HEK293 (cell line): ENCODE data around the gene MYO5B.
A peak's percentile ranks its signal among the peaks of the same experiment; 100 is the strongest.

ENCODE experiments used
- CTCF ChIA-PET: fragments of 350-600 bp; formaldehyde crosslinking; extraction: SDS; loops from one replicate; lab custom pipeline; 2021; ENCODE audit warnings: antibody characterized with exemption; lab: Yijun Ruan, JAX
- POLR2A ChIA-PET: fragments of 300-600 bp; formaldehyde crosslinking; extraction: SDS; loops from one replicate; lab custom pipeline; 2020; ENCODE audit warnings: antibody characterized with exemption, inconsistent platforms; lab: Yijun Ruan, JAX
- H3K27ac ChIP-seq: fragments of 200-500 bp; sonication (Bioruptor generic); 2 replicates; pipeline ENCODE4 v1.5.1; 2014; ENCODE audit warnings: low read depth, low read length, control low read depth, inconsistent platforms; ENCODE audit errors: extremely low read depth
- H3K36me3 ChIP-seq, 2 experiments: fragments of 200-500 bp in 1 of 2; sonication (Bioruptor generic) in 1 of 2; 1 replicate in 1 of 2; 2 replicates in 1 of 2; pipeline ENCODE4 v1.5.1; 2014 to 2017; ENCODE audit warnings: inconsistent platforms in 2 of 2, low read length in 2 of 2; ENCODE audit not compliant: control insufficient read depth in 2 of 2, insufficient read depth in 1 of 2
- H3K4me1 ChIP-seq: fragments of 200-500 bp; sonication (Bioruptor generic); 2 replicates; pipeline ENCODE4 v1.5.1; 2014; ENCODE audit warnings: mild to moderate bottlenecking, low read length, inconsistent platforms; ENCODE audit not compliant: control insufficient read depth, insufficient read depth
- H3K4me3 ChIP-seq: 2 replicates; pipeline ENCODE4 v1.5.1; 2011; ENCODE audit warnings: low read depth, mild to moderate bottlenecking, control low read depth, low read length, moderate library complexity
- H3K9me3 ChIP-seq: fragments of 200-500 bp; sonication (Bioruptor generic); 2 replicates; pipeline ENCODE4 v1.5.1; 2014; ENCODE audit warnings: low read depth, low read length, inconsistent platforms; ENCODE audit not compliant: control insufficient read depth, insufficient read depth
- EGR2 ChIP-seq: fragments of 450-650 bp; formaldehyde crosslinking; IDR thresholded peaks from 2 replicates; pipeline ENCODE4 v1.5.1; 2016; ENCODE audit warnings: low read depth, missing biosample characterization, missing genetic modification characterization
- GFI1B ChIP-seq: fragments of 450-650 bp; formaldehyde crosslinking; IDR thresholded peaks from 2 replicates; pipeline ENCODE4 v1.5.1; 2016; ENCODE audit warnings: missing biosample characterization, missing genetic modification characterization
- SETDB1 ChIP-seq: IDR thresholded peaks from one replicate; pipeline ENCODE4 v1.6.1; 2017; ENCODE audit warnings: mild to moderate bottlenecking, low read length, moderate library complexity, mixed read lengths; ENCODE audit not compliant: insufficient read length
- WT1 ChIP-seq: fragments of 450-650 bp; formaldehyde crosslinking; IDR thresholded peaks from 2 replicates; pipeline ENCODE4 v1.5.1; 2016; ENCODE audit warnings: missing biosample characterization, missing genetic modification characterization
- YY1 ChIP-seq: fragments of 450-650 bp; formaldehyde crosslinking; IDR thresholded peaks from 2 replicates; pipeline ENCODE4 v1.5.1; 2018; ENCODE audit warnings: missing biosample characterization, missing genetic modification characterization
- ZFHX2 ChIP-seq: fragments of 450-650 bp; formaldehyde crosslinking; conservative IDR thresholded peaks from 2 replicates; pipeline ENCODE4 v1.5.1; 2016; ENCODE audit warnings: missing biosample characterization, missing genetic modification characterization
- ZFP41 ChIP-seq: fragments of 450-650 bp; formaldehyde crosslinking; IDR thresholded peaks from 2 replicates; pipeline ENCODE4 v1.5.1; 2016; ENCODE audit warnings: missing biosample characterization, missing genetic modification characterization, borderline replicate concordance
- ZNF114 ChIP-seq: fragments of 450-650 bp; formaldehyde crosslinking; IDR thresholded peaks from 2 replicates; pipeline ENCODE4 v1.5.0; 2017; ENCODE audit warnings: missing biosample characterization, missing genetic modification characterization
- ZNF138 ChIP-seq: fragments of 450-650 bp; formaldehyde crosslinking; IDR thresholded peaks from 2 replicates; pipeline ENCODE4 v1.5.1; 2016; ENCODE audit warnings: missing biosample characterization, missing genetic modification characterization, borderline replicate concordance
- ZNF146 ChIP-seq: fragments of 450-650 bp; formaldehyde crosslinking; IDR thresholded peaks from 2 replicates; pipeline ENCODE4 v1.5.1; 2016; ENCODE audit warnings: missing biosample characterization, missing genetic modification characterization
- ZNF155 ChIP-seq: fragments of 450-650 bp; formaldehyde crosslinking; IDR thresholded peaks from 2 replicates; pipeline ENCODE4 v1.5.1; 2016; ENCODE audit warnings: missing biosample characterization, missing genetic modification characterization
- ZNF16 ChIP-seq: fragments of 450-650 bp; formaldehyde crosslinking; IDR thresholded peaks from 2 replicates; pipeline ENCODE4 v1.5.1; 2016; ENCODE audit warnings: low read depth, missing biosample characterization, missing genetic modification characterization
- ZNF202 ChIP-seq: fragments of 450-650 bp; formaldehyde crosslinking; IDR thresholded peaks from 2 replicates; pipeline ENCODE4 v1.5.1; 2016; ENCODE audit warnings: missing biosample characterization, missing genetic modification characterization, borderline replicate concordance
- ZNF302 ChIP-seq: fragments of 450-650 bp; formaldehyde crosslinking; IDR thresholded peaks from 2 replicates; pipeline ENCODE4 v1.5.1; 2016; ENCODE audit warnings: missing biosample characterization, missing genetic modification characterization, low read depth
- ZNF366 ChIP-seq: fragments of 450-650 bp; formaldehyde crosslinking; conservative IDR thresholded peaks from 2 replicates; pipeline ENCODE4 v1.5.1; 2016; ENCODE audit warnings: missing biosample characterization, missing genetic modification characterization
- ZNF391 ChIP-seq: fragments of 450-650 bp; formaldehyde crosslinking; IDR thresholded peaks from 2 replicates; pipeline ENCODE4 v1.5.1; 2016; ENCODE audit warnings: low read depth, missing biosample characterization, missing genetic modification characterization, borderline replicate concordance
- ZNF501 ChIP-seq: fragments of 450-650 bp; formaldehyde crosslinking; IDR thresholded peaks from 2 replicates; pipeline ENCODE4 v1.5.1; 2016; ENCODE audit warnings: missing biosample characterization, missing genetic modification characterization
- ZNF544 ChIP-seq: fragments of 450-650 bp; formaldehyde crosslinking; IDR thresholded peaks from 2 replicates; pipeline ENCODE4 v1.5.0; 2017; ENCODE audit warnings: missing biosample characterization, missing genetic modification characterization
- ZNF585B ChIP-seq: fragments of 450-650 bp; formaldehyde crosslinking; IDR thresholded peaks from 2 replicates; pipeline ENCODE4 v1.5.1; 2016; ENCODE audit warnings: missing biosample characterization, missing genetic modification characterization
- ZNF624 ChIP-seq: fragments of 450-650 bp; formaldehyde crosslinking; IDR thresholded peaks from 2 replicates; pipeline ENCODE4 v1.5.1; 2017; ENCODE audit warnings: missing biosample characterization, missing genetic modification characterization
- ZNF707 ChIP-seq: fragments of 450-650 bp; formaldehyde crosslinking; IDR thresholded peaks from 2 replicates; pipeline ENCODE4 v1.5.1; 2016; ENCODE audit warnings: missing biosample characterization, missing genetic modification characterization
- ZSCAN30 ChIP-seq: fragments of 450-650 bp; IDR thresholded peaks from 2 replicates; pipeline ENCODE4 v1.5.1; 2018; ENCODE audit warnings: missing biosample characterization, mild to moderate bottlenecking, missing genetic modification characterization, moderate library complexity
- TF ChIP-seq, protein P1 (sequence below): fragments of 450-650 bp; formaldehyde crosslinking; optimal IDR thresholded peaks from 2 replicates; pipeline ENCODE3; 2016; ENCODE audit warnings: missing biosample characterization, mild to moderate bottlenecking, missing genetic modification characterization
- TF ChIP-seq, protein P2 (sequence below): fragments of 450-650 bp; IDR thresholded peaks from 2 replicates; pipeline ENCODE4 v1.5.1; 2018; ENCODE audit warnings: missing biosample characterization, missing genetic modification characterization
- TF ChIP-seq, protein P3 (sequence below): fragments of 450-650 bp; formaldehyde crosslinking; IDR thresholded peaks from 2 replicates; pipeline ENCODE4 v1.5.1; 2016; ENCODE audit warnings: missing biosample characterization, missing genetic modification characterization
- TF ChIP-seq, protein P4 (sequence below): fragments of 450-650 bp; formaldehyde crosslinking; conservative IDR thresholded peaks from 2 replicates; pipeline ENCODE4 v1.5.1; 2016; ENCODE audit warnings: low read depth, missing biosample characterization, missing genetic modification characterization

MYO5B gene

DNA sequence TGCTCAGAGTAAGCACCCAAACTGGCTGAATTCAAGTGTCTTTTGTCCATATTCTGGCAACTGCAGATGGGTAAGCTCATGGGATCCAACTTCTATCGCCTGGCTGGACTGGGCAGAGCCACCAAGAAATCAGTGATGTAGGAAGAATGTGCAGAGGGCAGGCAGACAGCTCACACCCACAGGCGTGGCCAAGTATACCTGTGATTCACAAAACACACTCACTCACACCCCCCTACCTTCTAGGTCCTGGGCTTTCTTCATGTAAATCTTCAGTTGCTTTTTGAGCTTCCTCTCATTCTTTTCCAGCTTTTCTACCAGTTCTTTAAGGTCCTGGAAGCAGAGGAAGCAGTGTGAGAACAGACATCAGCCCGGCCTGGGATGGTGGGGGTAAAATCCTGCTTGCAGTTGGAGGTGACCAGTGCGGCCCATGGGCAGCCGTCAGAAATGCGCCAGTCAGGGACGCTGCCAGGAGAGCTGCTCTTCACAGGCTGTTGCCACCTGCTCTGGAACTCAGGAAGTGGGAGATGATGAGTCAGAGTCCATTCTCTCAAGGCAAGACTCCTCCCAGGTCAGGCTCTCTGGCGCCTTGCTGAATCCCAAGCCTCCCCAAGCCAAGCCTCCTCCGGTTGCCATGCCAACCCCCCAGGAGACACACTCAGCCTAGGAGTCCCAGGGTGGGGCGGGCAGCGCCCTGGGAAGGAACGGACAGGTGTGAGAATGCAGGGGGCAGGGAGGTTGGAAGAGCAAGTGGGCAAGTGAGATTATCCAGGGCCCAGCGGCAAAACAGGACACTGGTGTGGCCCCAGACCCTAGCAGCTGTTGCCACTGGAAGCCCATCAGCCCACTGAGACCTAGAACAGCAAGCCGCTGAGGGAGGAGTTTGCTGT, 345.4 kb downstream of the MYO5B start (continued):
- TF ChIP-seq ZNF624 (tag by site-specific recombination) = no peak
- no peak for TF ChIP-seq YY1
- TF ChIP-seq, protein P1, sequence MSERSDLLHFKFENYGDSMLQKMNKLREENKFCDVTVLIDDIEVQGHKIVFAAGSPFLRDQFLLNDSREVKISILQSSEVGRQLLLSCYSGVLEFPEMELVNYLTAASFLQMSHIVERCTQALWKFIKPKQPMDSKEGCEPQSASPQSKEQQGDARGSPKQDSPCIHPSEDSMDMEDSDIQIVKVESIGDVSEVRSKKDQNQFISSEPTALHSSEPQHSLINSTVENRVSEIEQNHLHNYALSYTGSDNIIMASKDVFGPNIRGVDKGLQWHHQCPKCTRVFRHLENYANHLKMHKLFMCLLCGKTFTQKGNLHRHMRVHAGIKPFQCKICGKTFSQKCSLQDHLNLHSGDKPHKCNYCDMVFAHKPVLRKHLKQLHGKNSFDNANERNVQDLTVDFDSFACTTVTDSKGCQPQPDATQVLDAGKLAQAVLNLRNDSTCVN (tag by site-specific recombination) = no peak
- TF ChIP-seq ZNF302 = no peak
- TF ChIP-seq ZNF391 (tag by site-specific recombination) = no peak
- 0 out of 2 replicates have a peak, but pooled peaks have one; percentile 21 for TF ChIP-seq WT1 (tag by site-specific recombination)
- no peak for TF ChIP-seq ZNF202 (tag by site-specific recombination)
- no peak for TF ChIP-seq ZNF544 (tag by site-specific recombination)
- TF ChIP-seq, protein P2, sequence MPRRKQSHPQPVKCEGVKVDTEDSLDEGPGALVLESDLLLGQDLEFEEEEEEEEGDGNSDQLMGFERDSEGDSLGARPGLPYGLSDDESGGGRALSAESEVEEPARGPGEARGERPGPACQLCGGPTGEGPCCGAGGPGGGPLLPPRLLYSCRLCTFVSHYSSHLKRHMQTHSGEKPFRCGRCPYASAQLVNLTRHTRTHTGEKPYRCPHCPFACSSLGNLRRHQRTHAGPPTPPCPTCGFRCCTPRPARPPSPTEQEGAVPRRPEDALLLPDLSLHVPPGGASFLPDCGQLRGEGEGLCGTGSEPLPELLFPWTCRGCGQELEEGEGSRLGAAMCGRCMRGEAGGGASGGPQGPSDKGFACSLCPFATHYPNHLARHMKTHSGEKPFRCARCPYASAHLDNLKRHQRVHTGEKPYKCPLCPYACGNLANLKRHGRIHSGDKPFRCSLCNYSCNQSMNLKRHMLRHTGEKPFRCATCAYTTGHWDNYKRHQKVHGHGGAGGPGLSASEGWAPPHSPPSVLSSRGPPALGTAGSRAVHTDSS (tag by site-specific recombination) = no peak
- TF ChIP-seq ZNF16 (tag by site-specific recombination) = no peak
- TF ChIP-seq ZNF707 (tag by site-specific recombination) = no peak
- TF ChIP-seq ZNF146 (tag by site-specific recombination) = no peak
- no peak for TF ChIP-seq GFI1B (tag by site-specific recombination)
- TF ChIP-seq ZNF501 (tag by site-specific recombination) = no peak
- 0 out of 2 replicates have a peak, but pooled peaks have one; percentile 26 for TF ChIP-seq ZNF366 (tag by site-specific recombination)
- TF ChIP-seq ZSCAN30 (tag by site-specific recombination) = no peak
- TF ChIP-seq ZNF138 (tag by site-specific recombination) = no peak
- TF ChIP-seq SETDB1 = no peak
- TF ChIP-seq ZFP41 (tag by site-specific recombination) = no peak
- TF ChIP-seq, protein P3, sequence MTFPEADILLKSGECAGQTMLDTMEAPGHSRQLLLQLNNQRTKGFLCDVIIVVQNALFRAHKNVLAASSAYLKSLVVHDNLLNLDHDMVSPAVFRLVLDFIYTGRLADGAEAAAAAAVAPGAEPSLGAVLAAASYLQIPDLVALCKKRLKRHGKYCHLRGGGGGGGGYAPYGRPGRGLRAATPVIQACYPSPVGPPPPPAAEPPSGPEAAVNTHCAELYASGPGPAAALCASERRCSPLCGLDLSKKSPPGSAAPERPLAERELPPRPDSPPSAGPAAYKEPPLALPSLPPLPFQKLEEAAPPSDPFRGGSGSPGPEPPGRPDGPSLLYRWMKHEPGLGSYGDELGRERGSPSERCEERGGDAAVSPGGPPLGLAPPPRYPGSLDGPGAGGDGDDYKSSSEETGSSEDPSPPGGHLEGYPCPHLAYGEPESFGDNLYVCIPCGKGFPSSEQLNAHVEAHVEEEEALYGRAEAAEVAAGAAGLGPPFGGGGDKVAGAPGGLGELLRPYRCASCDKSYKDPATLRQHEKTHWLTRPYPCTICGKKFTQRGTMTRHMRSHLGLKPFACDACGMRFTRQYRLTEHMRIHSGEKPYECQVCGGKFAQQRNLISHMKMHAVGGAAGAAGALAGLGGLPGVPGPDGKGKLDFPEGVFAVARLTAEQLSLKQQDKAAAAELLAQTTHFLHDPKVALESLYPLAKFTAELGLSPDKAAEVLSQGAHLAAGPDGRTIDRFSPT (tag by site-specific recombination) = peak; percentile 85; the same call in 1 of the 2 replicates
- TF ChIP-seq ZNF585B = no peak

DNA sequence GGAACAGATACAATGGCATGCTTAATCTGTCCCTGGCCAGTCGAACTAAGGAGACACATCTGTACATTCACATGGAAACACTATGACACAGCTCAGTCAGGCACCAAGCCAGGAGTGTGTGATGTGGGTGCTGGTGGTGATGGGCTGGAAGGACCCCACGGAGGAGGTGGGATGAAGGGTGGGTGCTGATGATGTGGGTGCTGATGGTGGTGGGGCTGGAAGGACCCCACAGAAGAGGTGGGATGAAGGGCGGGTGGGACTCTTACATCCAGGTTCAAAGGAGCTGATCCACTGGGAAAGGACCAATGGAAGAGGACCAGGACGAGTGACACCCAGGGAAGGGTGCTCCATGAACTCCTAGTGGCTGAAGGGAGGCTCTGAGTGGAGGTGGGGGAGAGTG, 346.8 kb downstream of the MYO5B start:
- H3K4me1 ChIP-seq = peaks cover 7% of the 10 kb centered on the region; the same call in 1 of the 2 replicates
- ChIA-PET CTCF (interaction anchor here (0.7 to 7.4 kb wide), 3 partner anchors 10 to 70 kb away, joined by 3 to 40 read pairs (median 3); no protein-coding TSS in a partner anchor), POLR2A (interaction anchor here (0.6 to 1.8 kb wide), 2 partner anchors 11 to 26 kb away, joined by 4 to 8 read pairs; no protein-coding TSS in a partner anchor)
- H3K9me3 ChIP-seq = no peaks in the 10 kb centered on the region
- H3K36me3 ChIP-seq = no peaks in the 10 kb centered on the region
- TF ChIP-seq, protein P4, sequence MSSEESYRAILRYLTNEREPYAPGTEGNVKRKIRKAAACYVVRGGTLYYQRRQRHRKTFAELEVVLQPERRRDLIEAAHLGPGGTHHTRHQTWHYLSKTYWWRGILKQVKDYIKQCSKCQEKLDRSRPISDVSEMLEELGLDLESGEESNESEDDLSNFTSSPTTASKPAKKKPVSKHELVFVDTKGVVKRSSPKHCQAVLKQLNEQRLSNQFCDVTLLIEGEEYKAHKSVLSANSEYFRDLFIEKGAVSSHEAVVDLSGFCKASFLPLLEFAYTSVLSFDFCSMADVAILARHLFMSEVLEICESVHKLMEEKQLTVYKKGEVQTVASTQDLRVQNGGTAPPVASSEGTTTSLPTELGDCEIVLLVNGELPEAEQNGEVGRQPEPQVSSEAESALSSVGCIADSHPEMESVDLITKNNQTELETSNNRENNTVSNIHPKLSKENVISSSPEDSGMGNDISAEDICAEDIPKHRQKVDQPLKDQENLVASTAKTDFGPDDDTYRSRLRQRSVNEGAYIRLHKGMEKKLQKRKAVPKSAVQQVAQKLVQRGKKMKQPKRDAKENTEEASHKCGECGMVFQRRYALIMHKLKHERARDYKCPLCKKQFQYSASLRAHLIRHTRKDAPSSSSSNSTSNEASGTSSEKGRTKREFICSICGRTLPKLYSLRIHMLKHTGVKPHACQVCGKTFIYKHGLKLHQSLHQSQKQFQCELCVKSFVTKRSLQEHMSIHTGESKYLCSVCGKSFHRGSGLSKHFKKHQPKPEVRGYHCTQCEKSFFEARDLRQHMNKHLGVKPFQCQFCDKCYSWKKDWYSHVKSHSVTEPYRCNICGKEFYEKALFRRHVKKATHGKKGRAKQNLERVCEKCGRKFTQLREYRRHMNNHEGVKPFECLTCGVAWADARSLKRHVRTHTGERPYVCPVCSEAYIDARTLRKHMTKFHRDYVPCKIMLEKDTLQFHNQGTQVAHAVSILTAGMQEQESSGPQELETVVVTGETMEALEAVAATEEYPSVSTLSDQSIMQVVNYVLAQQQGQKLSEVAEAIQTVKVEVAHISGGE (tag by site-specific recombination) = no peak
- TF ChIP-seq ZNF114 (no peak), ZFHX2 (tag by site-specific recombination) (peak; percentile 66), ZNF155 (no peak), EGR2 (tag by site-specific recombination) (peak; percentile 90)
- H3K27ac ChIP-seq = no peak overlapping the region
- H3K4me3 ChIP-seq = no peak overlapping the region
